Measurements from ENCODE around the gene ZNF701. TPM values are rescaled to one million over a fixed set of nuclear protein-coding genes. Genes with fewer than 3 reads are reported as not detected.

Gene ZNF701
- total RNA-seq, 1 donor from 2014 or later, result 11.6 TPM

DNA sequence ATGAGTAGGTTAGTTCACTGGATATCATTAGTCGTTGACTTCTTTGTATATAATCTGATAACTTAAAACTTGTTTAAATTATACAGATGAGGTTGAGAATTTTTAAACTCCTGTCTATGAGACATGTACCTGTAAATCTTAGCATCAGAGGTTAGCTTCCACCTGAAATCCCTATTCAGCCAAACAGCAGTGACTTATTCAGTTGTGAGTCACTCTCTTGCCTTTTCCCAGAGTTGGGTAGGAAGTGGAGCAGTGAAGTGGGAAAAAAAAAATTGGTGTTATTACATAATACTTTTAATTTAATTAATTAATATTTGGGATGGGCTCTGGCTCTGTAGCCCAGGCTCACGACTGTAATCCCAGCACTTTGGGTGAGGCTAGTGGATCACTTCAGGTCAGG lies 32.9 kb downstream of the ZNF701 start:
- TF ChIP-seq, protein P1, sequence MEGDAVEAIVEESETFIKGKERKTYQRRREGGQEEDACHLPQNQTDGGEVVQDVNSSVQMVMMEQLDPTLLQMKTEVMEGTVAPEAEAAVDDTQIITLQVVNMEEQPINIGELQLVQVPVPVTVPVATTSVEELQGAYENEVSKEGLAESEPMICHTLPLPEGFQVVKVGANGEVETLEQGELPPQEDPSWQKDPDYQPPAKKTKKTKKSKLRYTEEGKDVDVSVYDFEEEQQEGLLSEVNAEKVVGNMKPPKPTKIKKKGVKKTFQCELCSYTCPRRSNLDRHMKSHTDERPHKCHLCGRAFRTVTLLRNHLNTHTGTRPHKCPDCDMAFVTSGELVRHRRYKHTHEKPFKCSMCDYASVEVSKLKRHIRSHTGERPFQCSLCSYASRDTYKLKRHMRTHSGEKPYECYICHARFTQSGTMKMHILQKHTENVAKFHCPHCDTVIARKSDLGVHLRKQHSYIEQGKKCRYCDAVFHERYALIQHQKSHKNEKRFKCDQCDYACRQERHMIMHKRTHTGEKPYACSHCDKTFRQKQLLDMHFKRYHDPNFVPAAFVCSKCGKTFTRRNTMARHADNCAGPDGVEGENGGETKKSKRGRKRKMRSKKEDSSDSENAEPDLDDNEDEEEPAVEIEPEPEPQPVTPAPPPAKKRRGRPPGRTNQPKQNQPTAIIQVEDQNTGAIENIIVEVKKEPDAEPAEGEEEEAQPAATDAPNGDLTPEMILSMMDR (IDR thresholded peaks at IDR 0.05; ENCODE audit: insufficient read depth, low read length, severe bottlenecking), result no peak
- no peaks in the 10 kb centered on the region for H3K27me3 ChIP-seq (ENCODE audit: control insufficient read depth, insufficient read depth, low read length)
- no peak overlapping the region for H3K4me3 ChIP-seq (ENCODE audit: low read depth, low read length)
- FAIRE-seq, result no peak
- DNase-seq (ENCODE audit: low read depth), result peak; percentile 52
- H3K36me3 ChIP-seq (ENCODE audit: control insufficient read depth, insufficient read depth, low read length), result no peaks in the 10 kb centered on the region

DNA sequence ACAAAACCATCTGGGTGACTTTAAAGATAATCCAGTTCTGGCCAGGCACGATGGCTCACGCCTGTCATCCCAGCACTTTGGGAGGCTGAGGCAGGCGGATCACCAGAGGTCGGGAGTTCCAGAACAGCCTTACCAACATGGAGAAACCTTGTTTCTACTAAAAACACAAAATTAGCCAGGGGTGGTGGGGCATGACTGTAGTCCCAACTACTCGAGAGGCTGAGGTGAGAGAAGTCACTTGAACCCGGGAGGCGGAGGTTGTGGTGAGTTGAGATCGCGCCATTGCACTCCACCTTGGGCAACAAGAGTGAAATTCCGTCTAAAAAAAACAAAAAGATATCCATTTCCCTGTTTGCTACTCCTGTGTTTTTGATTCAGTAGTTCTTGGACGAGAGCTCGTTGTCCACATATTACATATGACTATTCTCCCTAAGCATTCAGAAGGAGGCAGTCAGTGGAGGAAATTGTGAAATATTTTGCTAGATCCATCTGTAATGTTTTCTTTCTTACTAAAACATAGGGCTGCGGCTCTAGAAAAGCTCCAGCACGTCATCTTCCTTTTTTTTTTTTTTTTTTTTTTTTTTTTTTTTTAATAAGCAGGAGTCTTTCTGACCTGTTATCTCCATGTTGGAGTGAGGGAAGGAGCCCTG lies 33.6 kb downstream of the ZNF701 start:
- Histone ChIP-seq H3K27me3 (ENCODE audit: control insufficient read depth, insufficient read depth, low read length) (no peaks in the 10 kb centered on the region), H3K36me3 (ENCODE audit: control insufficient read depth, insufficient read depth, low read length) (no peaks in the 10 kb centered on the region), H3K4me3 (ENCODE audit: low read depth, low read length) (no peak overlapping the region)
- no peak for FAIRE-seq
- DNase-seq (ENCODE audit: low read depth), result no peak
- TF ChIP-seq, protein P1 (IDR thresholded peaks at IDR 0.05; ENCODE audit: insufficient read depth, low read length, severe bottlenecking), result no peak

GRCh38 chr19:52613299-52613906 lies 43.3 kb downstream of the ZNF701 start:
- Histone ChIP-seq H3K27me3 (ENCODE audit: control insufficient read depth, insufficient read depth, low read length) (no peaks in the 10 kb centered on the region), H3K36me3 (ENCODE audit: control insufficient read depth, insufficient read depth, low read length) (peaks cover 1% of the 10 kb centered on the region), H3K4me3 (ENCODE audit: low read depth, low read length) (no peak overlapping the region)
- TF ChIP-seq, protein P1 (IDR thresholded peaks at IDR 0.05; ENCODE audit: insufficient read depth, low read length, severe bottlenecking), result no peak
- DNase-seq (ENCODE audit: low read depth) (no peak), FAIRE-seq (no peak)

DNA sequence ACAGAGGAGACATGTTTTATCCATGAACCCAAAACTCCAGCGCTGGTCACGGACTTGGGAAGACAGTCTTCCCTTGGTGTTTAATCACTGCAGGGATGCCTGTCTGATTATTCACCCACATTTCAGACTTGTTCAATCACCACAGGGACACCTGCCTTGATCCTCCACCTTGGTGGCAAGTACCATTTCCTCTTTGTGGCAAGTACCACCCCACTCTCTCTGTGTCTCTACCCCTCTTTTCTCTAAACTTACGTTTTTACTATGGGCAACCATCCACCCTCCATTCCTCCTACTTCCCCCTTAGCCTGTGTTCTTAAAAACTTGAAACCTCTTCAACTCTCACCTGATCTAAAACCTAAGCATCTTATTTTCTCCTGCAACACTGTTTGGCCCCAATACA lies 51.3 kb downstream of the ZNF701 start:
- no peak for FAIRE-seq
- TF ChIP-seq, protein P1 (IDR thresholded peaks at IDR 0.05; ENCODE audit: insufficient read depth, low read length, severe bottlenecking), result no peak
- Histone ChIP-seq H3K36me3 (ENCODE audit: control insufficient read depth, insufficient read depth, low read length) (peaks cover 5% of the 10 kb centered on the region), H3K4me3 (ENCODE audit: low read depth, low read length) (no peak overlapping the region), H3K27me3 (ENCODE audit: control insufficient read depth, insufficient read depth, low read length) (no peaks in the 10 kb centered on the region)
- no peak for DNase-seq (ENCODE audit: low read depth)

DNA sequence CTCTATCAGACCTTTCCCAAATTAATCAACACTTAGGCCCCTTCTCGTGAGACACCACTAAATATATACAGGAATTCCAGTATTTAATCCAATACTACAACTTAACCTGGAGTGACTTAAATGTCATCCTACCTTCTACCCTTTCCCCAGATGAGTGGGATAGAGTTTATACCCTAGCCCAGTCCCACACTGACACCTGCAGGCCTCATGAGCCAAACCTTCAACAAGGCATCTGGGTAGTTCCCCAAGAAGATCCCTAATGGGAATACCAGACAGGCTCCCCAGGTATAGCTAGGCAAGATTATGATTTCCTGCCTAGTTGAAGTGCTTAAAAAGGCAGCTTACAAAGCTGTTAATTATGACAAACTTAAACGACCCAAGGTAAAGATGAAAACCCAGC lies 52.2 kb downstream of the ZNF701 start:
- H3K4me3 ChIP-seq (ENCODE audit: low read depth, low read length), result no peak overlapping the region
- peaks cover 5% of the 10 kb centered on the region for H3K36me3 ChIP-seq (ENCODE audit: control insufficient read depth, insufficient read depth, low read length)
- FAIRE-seq (no peak), DNase-seq (ENCODE audit: low read depth) (no peak)
- TF ChIP-seq, protein P1 (IDR thresholded peaks at IDR 0.05; ENCODE audit: insufficient read depth, low read length, severe bottlenecking), result no peak
- no peaks in the 10 kb centered on the region for H3K27me3 ChIP-seq (ENCODE audit: control insufficient read depth, insufficient read depth, low read length)
